ENCODE measurements around the gene MYF6. TPM values are rescaled to one million over a fixed set of nuclear protein-coding genes. Genes with fewer than 3 reads are reported as not detected.

Gene MYF6
- total and polyA plus RNA-seq, 2 of the 13 experiments (the other 11 are each of a cell fraction or from before 2014, with no cell fraction given), result not detected

GRCh38 chr12:80681786-80682185 is 25.6 kb upstream of the MYF6 start:
- no peaks in the 10 kb centered on the region for H3K79me2 ChIP-seq (ENCODE audit: insufficient read depth, low read length)
- no peaks in the 10 kb centered on the region for H3K9me3 ChIP-seq (ENCODE audit: low read length)
- CTCF ChIA-PET (ENCODE audit: low intra/inter-chr PET ratio, low total read pairs), result no interaction called here
- H2AFZ ChIP-seq (ENCODE audit: low read length), result no peak overlapping the region
- H3K27ac ChIP-seq (ENCODE audit: extremely low read length, insufficient read depth, low read length), result no peak overlapping the region
- H4K20me1 ChIP-seq (ENCODE audit: insufficient read depth, low read length), result no peaks in the 10 kb centered on the region
- H3K4me1 ChIP-seq (ENCODE audit: insufficient read depth, low read length), result no peaks in the 10 kb centered on the region
- 29% methylated on average over 3 of the region's 3 CpGs for WGBS (ENCODE audit: low lambda C conversion rate)
- H3K9ac ChIP-seq (ENCODE audit: insufficient read depth, low read depth, low read length), result no peak overlapping the region
- no peak for DNase-seq (ENCODE audit: low spot score)
- no peaks in the 10 kb centered on the region for H3K27me3 ChIP-seq (ENCODE audit: control insufficient read depth in 1 of 2, insufficient read depth in 2 of 2, low read length in 2 of 2)
- in situ Hi-C loops (cut with HindIII; ENCODE audit: extremely low pct_ligation_motif_present, low pct_unique_long_range_greater_than_20kb) (no loop called here), intact Hi-C loops (cut with micrococcal nuclease; ENCODE audit: unreplicated experiment) (no loop called here)
- TF ChIP-seq ZNF235 (CRISPR knock-in tag; IDR thresholded peaks at IDR 0.05; ENCODE audit: borderline replicate concordance) (no peak), SOX5 (CRISPR knock-in tag; IDR thresholded peaks at IDR 0.05; ENCODE audit: borderline replicate concordance) (no peak), POGZ (CRISPR knock-in tag; IDR thresholded peaks at IDR 0.05) (no peak), ZSCAN25 (CRISPR knock-in tag; IDR thresholded peaks at IDR 0.05) (no peak), AGO1 (IDR thresholded peaks at IDR 0.05; ENCODE audit: low read depth, low read length, poor library complexity, severe bottlenecking) (no peak), CEBPG (CRISPR knock-in tag; IDR thresholded peaks at IDR 0.05) (no peak), IKZF5 (CRISPR knock-in tag; IDR thresholded peaks at IDR 0.05) (no peak), CHD4 (IDR thresholded peaks at IDR 0.05; ENCODE audit: borderline replicate concordance, low read length) (no peak), MTF1 (CRISPR knock-in tag; IDR thresholded peaks at IDR 0.05) (no peak), ZNF33B (CRISPR knock-in tag; IDR thresholded peaks at IDR 0.05) (no peak), EHMT2 (IDR thresholded peaks at IDR 0.05; ENCODE audit: borderline replicate concordance, low read depth, low read length) (no peak), PAWR (CRISPR knock-in tag; IDR thresholded peaks at IDR 0.05; ENCODE audit: borderline replicate concordance) (no peak), ZNF12 (CRISPR knock-in tag; IDR thresholded peaks at IDR 0.05) (no peak), SIX4 (CRISPR knock-in tag; IDR thresholded peaks at IDR 0.05) (no peak)
- BruUV-seq (replicated peaks), result no TSS peak
- no peaks in the 10 kb centered on the region for H3K36me3 ChIP-seq (replicated peaks in 1 of 2; ENCODE audit: control insufficient read depth in 1 of 2, insufficient read depth in 2 of 2, low read length in 2 of 2)
- ATAC-seq, result no peak
- H3K4me3 ChIP-seq (replicated peaks in 1 of 3; ENCODE audit: insufficient read depth in 1 of 3, low read depth in 2 of 3, low read length in 3 of 3), result no peak overlapping the region
- H3K4me2 ChIP-seq (ENCODE audit: low read depth, low read length), result no peak overlapping the region
- POLR2A ChIA-PET, result no interaction called here
- FAIRE-seq, result no peak
